ENCODE results near the gene LINC01488.

DNA sequence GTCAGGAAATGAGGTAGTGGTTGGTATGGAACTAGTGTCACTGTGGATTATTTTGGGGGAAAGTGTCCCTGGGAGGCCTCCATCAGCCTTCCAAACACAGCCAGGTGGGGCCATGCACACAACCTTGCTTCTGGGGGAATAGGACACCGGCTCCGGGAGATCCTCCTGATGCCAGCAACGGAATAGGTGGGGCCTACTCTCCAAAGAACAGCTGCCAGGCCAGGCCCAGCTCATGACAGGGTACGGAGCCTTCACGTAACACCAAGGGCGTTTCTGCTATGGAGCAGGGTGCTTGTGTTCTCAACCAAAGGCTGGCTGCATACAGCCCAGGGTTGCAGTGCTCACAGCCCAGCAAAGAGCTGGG, 30.6 kb upstream of the LINC01488 start:
- TF ChIP-seq, protein P1, sequence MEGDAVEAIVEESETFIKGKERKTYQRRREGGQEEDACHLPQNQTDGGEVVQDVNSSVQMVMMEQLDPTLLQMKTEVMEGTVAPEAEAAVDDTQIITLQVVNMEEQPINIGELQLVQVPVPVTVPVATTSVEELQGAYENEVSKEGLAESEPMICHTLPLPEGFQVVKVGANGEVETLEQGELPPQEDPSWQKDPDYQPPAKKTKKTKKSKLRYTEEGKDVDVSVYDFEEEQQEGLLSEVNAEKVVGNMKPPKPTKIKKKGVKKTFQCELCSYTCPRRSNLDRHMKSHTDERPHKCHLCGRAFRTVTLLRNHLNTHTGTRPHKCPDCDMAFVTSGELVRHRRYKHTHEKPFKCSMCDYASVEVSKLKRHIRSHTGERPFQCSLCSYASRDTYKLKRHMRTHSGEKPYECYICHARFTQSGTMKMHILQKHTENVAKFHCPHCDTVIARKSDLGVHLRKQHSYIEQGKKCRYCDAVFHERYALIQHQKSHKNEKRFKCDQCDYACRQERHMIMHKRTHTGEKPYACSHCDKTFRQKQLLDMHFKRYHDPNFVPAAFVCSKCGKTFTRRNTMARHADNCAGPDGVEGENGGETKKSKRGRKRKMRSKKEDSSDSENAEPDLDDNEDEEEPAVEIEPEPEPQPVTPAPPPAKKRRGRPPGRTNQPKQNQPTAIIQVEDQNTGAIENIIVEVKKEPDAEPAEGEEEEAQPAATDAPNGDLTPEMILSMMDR (IDR thresholded peaks at IDR 0.05) = no peak
- TF ChIP-seq POLR2A (IDR thresholded peaks at IDR 0.05) = no peak

Measured in Peyer's patch (tissue), 4 donors.